ENCODE results near the gene CPEB3. TPM values are rescaled to one million over a fixed set of nuclear protein-coding genes. Genes with fewer than 3 reads are reported as not detected.

CPEB3 gene
- total and polyA plus RNA-seq, 4 donors: 2.1 to 8.4 (median 5.1) TPM

- no peak for DNase-seq (ENCODE audit: low spot score)
- no peak overlapping the region for H3K27ac ChIP-seq (ENCODE audit: low read depth in 1 of 2, low read length in 2 of 2)
- H3K9me3 ChIP-seq (ENCODE audit: control insufficient read depth in 4 of 4, low read length in 3 of 4): no peaks in the 10 kb centered on the region
- no peak overlapping the region for H3K9ac ChIP-seq (ENCODE audit: low read depth in 1 of 2, low read length in 2 of 2)
- no peaks in the 10 kb centered on the region for H3K36me3 ChIP-seq (ENCODE audit: control insufficient read depth in 4 of 4, insufficient read depth in 3 of 4, low read depth in 1 of 4, low read length in 3 of 4)
- H3K27me3 ChIP-seq (ENCODE audit: control insufficient read depth in 4 of 4, insufficient read depth in 4 of 4, low read length in 3 of 4): no peaks in the 10 kb centered on the region
- 87% methylated on average over 2 of the region's 2 CpGs for WGBS
- no peak for TF ChIP-seq EGR1 (IDR thresholded peaks at IDR 0.05; ENCODE audit: low read depth in 2 of 2)
- no peak for TF ChIP-seq SP1 (IDR thresholded peaks at IDR 0.05)
- no peak for TF ChIP-seq CTCF (IDR thresholded peaks at IDR 0.05; ENCODE audit: low read depth, low read length, missing input control)
- no peak for TF ChIP-seq TAF1 (conservative IDR thresholded peaks at IDR 0.05)
- no peak for TF ChIP-seq HNF4A (conservative IDR thresholded peaks at IDR 0.05)
- TF ChIP-seq RAD21 (IDR thresholded peaks at IDR 0.05): no peak
- no peak for TF ChIP-seq NR2F2 (IDR thresholded peaks at IDR 0.05)
- H3K4me3 ChIP-seq (ENCODE audit: low read depth in 1 of 3, low read length in 3 of 3): no peak overlapping the region
- no peaks in the 10 kb centered on the region for H3K4me1 ChIP-seq (ENCODE audit: control insufficient read depth in 4 of 4, insufficient read depth in 4 of 4, low read length in 3 of 4)
These were observed 22.1 kb downstream of the CPEB3 start for GRCh38 chr10:92268748-92269147.

- TF ChIP-seq ATF3 (IDR thresholded peaks at IDR 0.05) (no peak), CTCF (IDR thresholded peaks at IDR 0.05; ENCODE audit: low read depth, low read length, missing input control) (no peak), NR2F2 (IDR thresholded peaks at IDR 0.05) (no peak), TAF1 (conservative IDR thresholded peaks at IDR 0.05) (no peak), RXRA (IDR thresholded peaks at IDR 0.05) (no peak), GABPA (IDR thresholded peaks at IDR 0.05 in 1 of 2, conservative IDR thresholded peaks at IDR 0.05 in 1 of 2) (no peak), FOXA1 (IDR thresholded peaks at IDR 0.05) (no peak), HNF4G (IDR thresholded peaks at IDR 0.05) (no peak), SP1 (IDR thresholded peaks at IDR 0.05) (no peak), JUND (IDR thresholded peaks at IDR 0.05) (no peak), EGR1 (IDR thresholded peaks at IDR 0.05; ENCODE audit: low read depth in 2 of 2) (no peak), MAX (IDR thresholded peaks at IDR 0.05) (no peak), RAD21 (IDR thresholded peaks at IDR 0.05) (no peak), HNF4A (conservative IDR thresholded peaks at IDR 0.05) (no peak), REST (IDR thresholded peaks at IDR 0.05) (no peak), YY1 (IDR thresholded peaks at IDR 0.05) (no peak), ZBTB33 (IDR thresholded peaks at IDR 0.05) (no peak)
- H3K9me3 ChIP-seq (ENCODE audit: control insufficient read depth in 4 of 4, low read length in 3 of 4): no peaks in the 10 kb centered on the region
- no peak overlapping the region for H3K4me3 ChIP-seq (ENCODE audit: low read depth in 1 of 3, low read length in 3 of 3)
- H3K9ac ChIP-seq (ENCODE audit: low read depth in 1 of 2, low read length in 2 of 2): no peak overlapping the region
- no peaks in the 10 kb centered on the region for H3K27me3 ChIP-seq (ENCODE audit: control insufficient read depth in 4 of 4, insufficient read depth in 4 of 4, low read length in 3 of 4)
- no peaks in the 10 kb centered on the region for H3K36me3 ChIP-seq (ENCODE audit: control insufficient read depth in 4 of 4, insufficient read depth in 3 of 4, low read depth in 1 of 4, low read length in 3 of 4)
- H3K27ac ChIP-seq (ENCODE audit: low read depth in 1 of 2, low read length in 2 of 2): no peak overlapping the region
- H3K4me1 ChIP-seq (ENCODE audit: control insufficient read depth in 4 of 4, insufficient read depth in 4 of 4, low read length in 3 of 4): no peaks in the 10 kb centered on the region
- DNase-seq (ENCODE audit: low spot score): no peak
These were observed 23.5 kb downstream of the CPEB3 start for GRCh38 chr10:92267343-92267742.

All from liver (tissue), 9 donors.